ENCODE results near the gene CLIC4.
"Not testable (repeated sequence)": the region's sequence is repeated elsewhere in the genome, so short reads cannot be mapped to it uniquely, and the experiment has no call there.

Gene CLIC4

GRCh38 chr1:24725209-24725651 is 20.0 kb upstream of the CLIC4 start:
- POLR2A ChIA-PET = interaction anchor here (0.5 to 3.1 kb wide), 4 partner anchors 11 to 40 kb away, joined by 3 to 18 read pairs (median 4); partner anchors contain the start of gene CLIC4
- H3K4me3 ChIP-seq (ENCODE audit: low read depth, low read length) = no peak overlapping the region
- no peak for DNase-seq (ENCODE audit: low read depth, low spot score)
- CTCF ChIA-PET = interaction anchor here (0.9 to 4.9 kb wide), 5 partner anchors 8 to 37 kb away, joined by 3 to 25 read pairs (median 5); partner anchors contain the start of gene CLIC4
- TF ChIP-seq, protein P1, sequence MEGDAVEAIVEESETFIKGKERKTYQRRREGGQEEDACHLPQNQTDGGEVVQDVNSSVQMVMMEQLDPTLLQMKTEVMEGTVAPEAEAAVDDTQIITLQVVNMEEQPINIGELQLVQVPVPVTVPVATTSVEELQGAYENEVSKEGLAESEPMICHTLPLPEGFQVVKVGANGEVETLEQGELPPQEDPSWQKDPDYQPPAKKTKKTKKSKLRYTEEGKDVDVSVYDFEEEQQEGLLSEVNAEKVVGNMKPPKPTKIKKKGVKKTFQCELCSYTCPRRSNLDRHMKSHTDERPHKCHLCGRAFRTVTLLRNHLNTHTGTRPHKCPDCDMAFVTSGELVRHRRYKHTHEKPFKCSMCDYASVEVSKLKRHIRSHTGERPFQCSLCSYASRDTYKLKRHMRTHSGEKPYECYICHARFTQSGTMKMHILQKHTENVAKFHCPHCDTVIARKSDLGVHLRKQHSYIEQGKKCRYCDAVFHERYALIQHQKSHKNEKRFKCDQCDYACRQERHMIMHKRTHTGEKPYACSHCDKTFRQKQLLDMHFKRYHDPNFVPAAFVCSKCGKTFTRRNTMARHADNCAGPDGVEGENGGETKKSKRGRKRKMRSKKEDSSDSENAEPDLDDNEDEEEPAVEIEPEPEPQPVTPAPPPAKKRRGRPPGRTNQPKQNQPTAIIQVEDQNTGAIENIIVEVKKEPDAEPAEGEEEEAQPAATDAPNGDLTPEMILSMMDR (IDR thresholded peaks at IDR 0.05; ENCODE audit: insufficient read depth, low read length, missing control alignments) = no peak

DNA sequence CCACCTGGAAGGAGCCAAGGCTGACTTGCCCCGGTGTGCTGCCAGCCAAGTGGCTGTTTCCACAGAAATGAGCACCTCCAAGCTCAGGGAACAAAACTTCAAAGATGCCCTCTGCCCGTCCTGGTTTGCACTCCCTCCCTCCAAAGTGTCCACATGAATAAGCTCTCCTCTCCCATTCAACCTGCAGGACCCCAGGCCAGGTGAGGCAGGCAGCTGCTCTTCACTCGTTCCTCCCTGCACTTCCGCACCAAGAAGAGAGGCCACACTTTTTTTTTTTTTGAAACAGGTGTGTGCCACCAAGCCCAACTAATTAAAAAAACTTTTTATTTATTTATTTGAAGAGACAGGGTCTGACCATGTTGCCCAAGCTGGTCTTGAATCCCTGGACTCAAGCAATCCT is 18.5 kb upstream of the CLIC4 start:
- no peak for DNase-seq (ENCODE audit: low read depth, low spot score)
- no peak overlapping the region for H3K4me3 ChIP-seq (ENCODE audit: low read depth, low read length)
- ChIA-PET POLR2A (interaction anchor here (1.2 to 2.2 kb wide), 2 partner anchors 18 to 21 kb away, joined by 4 to 11 read pairs; partner anchors contain the start of gene CLIC4), CTCF (interaction anchor here (0.8 to 4.9 kb wide), 3 partner anchors 11 to 104 kb away, joined by 3 to 25 read pairs (median 4); no protein-coding TSS in a partner anchor)
- TF ChIP-seq, protein P1 (IDR thresholded peaks at IDR 0.05; ENCODE audit: insufficient read depth, low read length, missing control alignments) = no peak

DNA sequence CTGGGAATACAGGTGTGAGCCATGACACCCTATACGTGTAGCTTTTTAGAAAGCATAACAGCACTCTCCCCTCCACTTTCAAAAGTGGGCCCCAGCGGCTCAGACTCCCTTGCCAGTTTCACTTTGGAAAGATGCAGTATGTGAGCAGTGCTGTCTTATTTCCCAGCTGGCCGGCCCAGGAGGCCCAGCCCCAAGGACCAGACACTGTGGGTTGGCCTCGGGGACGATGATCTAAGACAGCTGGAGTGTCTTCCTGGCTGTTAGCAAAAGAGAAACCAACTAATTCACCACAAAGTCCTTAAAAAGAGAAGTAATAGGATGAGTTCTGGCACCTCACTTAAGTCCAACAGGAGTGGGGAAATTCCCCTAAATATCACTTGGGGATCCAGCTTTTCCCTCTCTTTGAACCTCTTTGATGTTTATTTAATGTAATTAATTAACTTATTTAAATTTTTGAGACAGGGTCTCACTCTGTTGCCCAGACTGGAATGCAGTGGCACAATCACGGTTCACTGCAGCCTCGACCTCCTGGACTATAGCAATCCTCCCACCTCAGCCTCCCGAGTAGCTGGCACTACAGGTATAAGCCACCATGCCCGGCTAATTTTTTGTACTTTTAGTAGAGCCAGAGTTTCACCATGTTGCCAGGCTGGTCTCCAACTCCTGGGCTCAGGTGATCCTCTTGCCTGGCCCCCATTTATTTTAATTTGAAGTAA is 17.6 kb upstream of the CLIC4 start:
- TF ChIP-seq, protein P1 (IDR thresholded peaks at IDR 0.05; ENCODE audit: insufficient read depth, low read length, missing control alignments) = no peak
- no peak for DNase-seq (ENCODE audit: low read depth, low spot score)
- H3K4me3 ChIP-seq (ENCODE audit: low read depth, low read length) = peak overlapping the region; percentile 27
- ChIA-PET CTCF (interaction anchor here (0.7 to 4.9 kb wide), 5 partner anchors 16 to 107 kb away, joined by 3 to 25 read pairs (median 4); partner anchors contain the start of gene CLIC4), POLR2A (interaction anchor here (0.8 to 2.2 kb wide), 3 partner anchors 16 to 20 kb away, joined by 3 to 11 read pairs (median 4); partner anchors contain the start of gene CLIC4)

GRCh38 chr1:24728982-24729381 is 16.3 kb upstream of the CLIC4 start:
- CTCF ChIA-PET = interaction anchor here (4.9 kb wide), 1 partner anchor 40 kb away, joined by 25 read pairs; no protein-coding TSS in a partner anchor
- TF ChIP-seq, protein P1 (IDR thresholded peaks at IDR 0.05; ENCODE audit: insufficient read depth, low read length, missing control alignments) = no peak
- POLR2A ChIA-PET = no interaction called here
- H3K4me3 ChIP-seq (ENCODE audit: low read depth, low read length) = no peak overlapping the region
- DNase-seq (ENCODE audit: low read depth, low spot score) = no peak

GRCh38 chr1:24732186-24732885 is 12.9 kb upstream of the CLIC4 start:
- H3K4me3 ChIP-seq (ENCODE audit: low read depth, low read length) = no peak overlapping the region
- DNase-seq (ENCODE audit: low read depth, low spot score) = no peak
- CTCF ChIA-PET = interaction anchor here (0.6 to 2.2 kb wide), 5 partner anchors 8 to 944 kb away, joined by 3 to 8 read pairs (median 3); no protein-coding TSS in a partner anchor
- POLR2A ChIA-PET = interaction anchor here (0.7 to 2.8 kb wide), 3 partner anchors 13 to 19 kb away, joined by 4 to 10 read pairs (median 6); partner anchors contain the start of gene CLIC4
- TF ChIP-seq, protein P1 (IDR thresholded peaks at IDR 0.05; ENCODE audit: insufficient read depth, low read length, missing control alignments) = no peak

DNA sequence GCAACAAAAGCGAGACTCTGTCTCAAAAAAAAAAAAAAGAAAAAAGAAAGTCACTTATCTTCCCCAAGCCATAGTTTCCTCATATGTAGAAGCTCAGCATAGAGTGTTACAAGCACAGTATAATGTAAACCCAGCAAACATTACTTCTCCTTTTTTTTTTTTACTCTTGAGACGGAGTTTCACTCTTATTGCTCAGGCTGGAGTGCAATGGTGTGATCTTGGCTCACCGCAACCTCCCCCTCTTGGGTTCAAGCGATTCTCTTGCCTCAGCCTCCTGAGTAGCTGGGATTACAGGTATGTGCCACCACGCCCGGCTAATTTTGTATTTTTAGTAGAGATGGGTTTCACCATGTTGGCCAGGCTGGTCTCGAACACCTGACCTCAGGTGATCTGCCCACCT is 11.9 kb upstream of the CLIC4 start:
- CTCF ChIA-PET = interaction anchor here (0.7 to 2.2 kb wide), 3 partner anchors 13 to 315 kb away, joined by 3 to 8 read pairs (median 3); no protein-coding TSS in a partner anchor
- not testable (repeated sequence) for DNase-seq (ENCODE audit: low read depth, low spot score); H3K4me3 ChIP-seq (ENCODE audit: low read depth, low read length)
- POLR2A ChIA-PET = interaction anchor here (0.7 to 2.8 kb wide), 3 partner anchors 12 to 20 kb away, joined by 4 to 10 read pairs (median 6); partner anchors contain the start of gene CLIC4
